Stimulated activated CD4-positive, alpha-beta T cell treated with anti-CD3 and anti-CD28 coated beads, TNF-alpha, amount 100 ng/mL, for 24 hours (primary cell): ENCODE data around the gene ADGRB3.

Source experiments
- DNase-seq, 3 experiments: peaks; one replicate each; pipeline ENCODE4 v3.0.0-alpha.2; 2020; ENCODE audit warnings: low read depth in 3 of 3

Gene ADGRB3

GRCh38 chr6:68701159-68701558, 66.1 kb downstream of the ADGRB3 start:
- no peak for DNase-seq

- DNase-seq: no peak
Observed at GRCh38 chr6:68704485-68704884, 69.4 kb downstream of the ADGRB3 start.

DNA sequence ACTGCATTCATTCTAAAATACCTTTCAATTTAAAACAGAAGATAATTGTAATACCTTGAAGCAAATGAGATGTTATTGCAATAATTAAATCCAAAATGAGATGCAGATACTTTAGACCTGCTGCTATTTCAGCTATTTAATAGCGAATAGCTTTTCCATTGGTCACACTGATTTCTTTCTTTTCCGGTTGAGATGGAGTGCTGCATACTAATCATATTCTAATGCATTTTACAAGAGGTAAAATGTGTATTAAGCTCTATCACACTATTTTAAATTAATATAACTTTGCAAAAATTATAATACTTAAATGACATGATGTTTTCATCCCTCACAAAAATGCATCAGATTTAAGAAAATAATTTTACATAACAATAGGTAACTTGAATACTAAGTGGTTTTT, 74.0 kb downstream of the ADGRB3 start:
- DNase-seq: no peak

GRCh38 chr6:68709882-68710281, 74.8 kb downstream of the ADGRB3 start:
- DNase-seq: no peak

- DNase-seq: no peak
Observed at GRCh38 chr6:68710496-68710895, 75.4 kb downstream of the ADGRB3 start.

GRCh38 chr6:68710916-68711315, 75.8 kb downstream of the ADGRB3 start:
- no peak for DNase-seq

- no peak for DNase-seq
Observed at GRCh38 chr6:68711386-68712000, 76.4 kb downstream of the ADGRB3 start.

GRCh38 chr6:68716620-68717019, 81.5 kb downstream of the ADGRB3 start:
- no peak for DNase-seq

GRCh38 chr6:68718385-68719073, 83.4 kb downstream of the ADGRB3 start:
- no peak for DNase-seq

DNA sequence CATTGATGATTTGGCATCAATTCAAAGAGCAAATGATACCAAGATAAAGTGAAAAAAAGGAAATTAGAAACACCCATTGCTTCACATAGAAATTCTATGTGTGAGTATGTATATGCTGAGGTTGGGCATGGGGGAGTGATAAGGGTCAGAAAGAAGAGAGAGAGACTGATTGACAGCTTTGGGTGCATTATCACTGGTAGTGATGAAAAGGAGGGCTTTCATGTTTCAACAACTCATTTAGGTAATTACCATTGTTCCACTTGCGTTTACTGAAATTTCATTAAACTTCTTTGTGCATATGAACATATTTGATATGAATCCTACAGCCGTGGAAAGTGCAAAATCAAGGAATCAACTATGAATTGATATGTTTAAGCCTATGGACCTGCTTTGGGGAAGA, 84.7 kb downstream of the ADGRB3 start:
- DNase-seq: no peak

GRCh38 chr6:68722891-68723527, 87.9 kb downstream of the ADGRB3 start:
- DNase-seq: no peak

DNA sequence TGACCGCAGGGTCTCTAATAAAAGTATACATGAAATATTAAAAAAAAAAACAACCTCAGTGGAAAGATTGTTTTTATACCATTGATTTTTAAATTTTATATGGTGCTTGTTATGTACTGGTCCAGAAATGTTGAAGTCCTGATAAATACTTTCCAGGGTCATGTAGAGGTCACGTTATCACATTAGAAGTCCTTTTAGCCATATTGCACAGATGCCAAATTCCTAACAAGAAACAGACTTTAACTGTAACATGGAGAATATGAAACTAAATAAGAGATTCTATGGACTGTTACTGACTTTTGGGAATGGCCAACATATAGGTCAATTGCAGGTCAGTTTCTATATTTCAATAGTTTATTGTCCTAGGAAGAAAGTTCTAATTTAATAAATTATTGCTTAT, 89.0 kb downstream of the ADGRB3 start:
- DNase-seq: no peak

GRCh38 chr6:68726337-68726736, 91.3 kb downstream of the ADGRB3 start:
- no peak for DNase-seq

DNA sequence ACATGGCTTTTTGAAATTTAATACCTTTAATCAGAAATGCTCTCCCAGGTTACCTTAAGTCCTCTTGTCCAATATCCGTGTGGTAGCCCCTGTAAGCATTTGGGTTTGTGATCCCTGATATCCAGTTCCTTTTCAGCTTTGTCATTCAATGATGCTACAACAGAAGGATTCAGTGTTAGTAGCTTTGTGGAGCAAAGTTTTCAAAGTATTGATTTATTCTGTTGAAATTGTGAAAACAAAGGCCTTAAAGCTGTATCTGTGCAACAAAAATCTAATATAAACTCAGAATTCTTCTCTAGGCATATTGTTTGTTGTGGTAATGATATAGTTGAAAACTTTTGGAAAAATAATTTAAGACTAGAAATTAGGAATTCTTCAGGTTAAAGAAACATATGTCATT, 91.9 kb downstream of the ADGRB3 start:
- no peak for DNase-seq

DNA sequence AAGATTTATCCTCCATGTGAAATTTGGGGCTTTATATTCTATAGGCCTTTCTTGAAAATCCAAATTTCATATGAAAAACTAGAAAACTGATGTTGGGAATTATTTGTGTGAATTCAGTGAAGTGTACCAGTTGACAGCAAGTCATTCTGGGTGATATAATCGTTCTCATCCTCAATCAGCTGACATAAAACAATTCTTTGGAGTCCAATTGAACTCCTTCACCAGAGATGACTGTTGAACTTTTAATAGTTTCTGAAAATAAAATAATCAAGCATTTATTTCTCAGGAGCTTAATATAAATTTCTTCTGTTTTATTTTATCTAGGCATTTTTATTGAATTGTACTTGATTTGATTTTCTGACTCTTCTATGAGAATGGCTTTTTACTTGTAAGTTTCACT, 92.6 kb downstream of the ADGRB3 start:
- no peak for DNase-seq

GRCh38 chr6:68728159-68728979, 93.3 kb downstream of the ADGRB3 start:
- no peak for DNase-seq

GRCh38 chr6:68729377-68729903, 94.4 kb downstream of the ADGRB3 start:
- no peak for DNase-seq

- DNase-seq: no peak
Observed at GRCh38 chr6:68730291-68731054, 95.4 kb downstream of the ADGRB3 start.

DNA sequence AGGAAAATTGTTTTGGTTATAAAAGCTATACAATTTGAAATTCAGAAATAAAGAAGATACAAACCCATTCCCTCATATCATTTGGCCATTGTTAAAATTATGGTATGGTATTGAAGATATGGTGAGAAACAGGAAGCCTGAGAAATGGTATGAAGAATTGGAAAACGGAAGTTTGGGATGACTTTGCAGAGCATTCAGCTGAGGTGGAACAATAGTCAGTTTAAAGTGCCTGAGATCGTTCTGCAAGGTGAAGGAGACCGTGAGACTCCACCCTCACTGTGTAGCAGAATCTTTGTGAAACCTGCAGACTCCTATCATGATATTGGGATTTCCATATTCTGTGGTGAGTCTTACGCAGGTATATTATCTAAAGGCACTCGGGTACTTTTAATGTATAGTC, 97.3 kb downstream of the ADGRB3 start:
- no peak for DNase-seq

DNA sequence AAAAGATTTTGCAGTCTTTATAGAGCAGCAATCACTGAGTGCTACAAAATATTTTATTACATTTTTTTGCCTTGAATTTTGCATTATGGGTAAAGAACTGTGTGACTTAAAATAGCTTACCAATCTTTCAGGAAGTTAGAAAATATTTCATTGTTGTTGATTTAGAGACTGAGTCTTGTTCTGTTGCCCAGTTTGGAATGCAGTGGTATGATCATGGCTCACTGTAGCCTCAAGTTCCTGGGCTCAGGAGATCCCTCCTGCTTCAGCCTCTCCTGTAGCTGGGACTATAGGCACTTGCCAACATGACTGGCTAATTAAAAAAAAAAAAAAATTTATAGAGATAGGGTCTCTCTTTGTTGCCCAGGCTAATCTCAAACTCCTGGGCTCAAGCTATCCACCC, 100.8 kb downstream of the ADGRB3 start:
- no peak for DNase-seq

DNA sequence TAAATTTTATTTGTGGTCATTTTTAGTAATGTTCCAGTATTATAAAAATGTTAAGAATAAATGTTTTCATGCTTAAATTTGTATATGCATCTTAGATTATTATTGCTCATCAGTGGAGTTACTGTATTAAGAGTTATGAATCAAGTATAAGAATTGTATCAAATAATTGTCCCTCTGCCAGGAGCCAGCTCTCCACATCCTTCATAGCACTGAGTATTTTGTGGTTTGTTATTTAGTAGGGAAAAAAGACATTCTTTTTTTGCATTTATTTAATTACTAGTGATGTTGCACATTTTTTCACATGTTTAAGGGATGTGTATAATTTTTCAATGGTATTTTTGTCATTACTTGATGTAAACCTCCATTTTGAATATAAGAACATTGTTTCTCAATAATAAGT, 102.0 kb downstream of the ADGRB3 start:
- DNase-seq: no peak
